8988T (cell line): ENCODE measurements around the gene STK39.

Source experiments
- DNase-seq: peaks from one replicate; pipeline ENCODE4 v3.0.0; 2011

Gene STK39

GRCh38 chr2:167981945-167982344, 265.4 kb downstream of the STK39 start:
- DNase-seq: no peak

- DNase-seq: no peak
These were observed 267.0 kb downstream of the STK39 start for GRCh38 chr2:167980439-167980838.

- no peak for DNase-seq
These were observed 274.6 kb downstream of the STK39 start for GRCh38 chr2:167972746-167973145.

- DNase-seq: no peak
These were observed 275.4 kb downstream of the STK39 start for GRCh38 chr2:167972020-167972419.

- no peak for DNase-seq
These were observed 280.2 kb downstream of the STK39 start for GRCh38 chr2:167966937-167967913.

GRCh38 chr2:167965907-167966761, 281.3 kb downstream of the STK39 start:
- DNase-seq: no peak

- no peak for DNase-seq
These were observed 282.6 kb downstream of the STK39 start for GRCh38 chr2:167964650-167965413.

GRCh38 chr2:167963899-167964649, 283.3 kb downstream of the STK39 start:
- no peak for DNase-seq

- DNase-seq: no peak
These were observed 284.8 kb downstream of the STK39 start for GRCh38 chr2:167962436-167963226.

GRCh38 chr2:167961536-167962048, 285.8 kb downstream of the STK39 start:
- DNase-seq: no peak

GRCh38 chr2:167960089-167960747, 287.2 kb downstream of the STK39 start:
- no peak for DNase-seq

GRCh38 chr2:167957662-167958061, 289.7 kb downstream of the STK39 start:
- DNase-seq: no peak

GRCh38 chr2:167955264-167955906, 292.0 kb downstream of the STK39 start:
- no peak for DNase-seq

- DNase-seq: no peak
These were observed 292.9 kb downstream of the STK39 start for GRCh38 chr2:167954495-167954894.

- no peak for DNase-seq
These were observed 293.6 kb downstream of the STK39 start for GRCh38 chr2:167953776-167954175.

GRCh38 chr2:167950571-167950970, 296.8 kb downstream of the STK39 start:
- DNase-seq: no peak

- DNase-seq: no peak
These were observed 301.0 kb downstream of the STK39 start for GRCh38 chr2:167946441-167946841.

GRCh38 chr2:167945660-167946368, 301.6 kb downstream of the STK39 start:
- DNase-seq: no peak
